Measurements from ENCODE around the gene CBX2.

The CBX2 gene

GRCh38 chr17:79777894-79778503, at the start of gene CBX2:
Gene CBX2, plus strand, starts transcription at chr17:79778148. Its CDS starts 88 bp downstream, at chr17:79778236.
- Histone ChIP-seq H3K9me3 (no peaks in the 10 kb centered on the region), H3K27ac (no peak within 1 kb of the TSS), H3K36me3 (no peaks in the 10 kb centered on the region), H3K27me3 (peaks cover 98% of the 10 kb centered on the region), H3K4me3 (ENCODE audit: low read depth in 1 of 2, low read length in 1 of 2) (peak within 1 kb of the TSS; percentile 51 to 66), H3K4me1 (ENCODE audit: control insufficient read depth in 1 of 2, insufficient read depth in 1 of 2, low read depth in 1 of 2, low read length in 1 of 2) (peaks cover 22 to 26% of the 10 kb centered on the region in 2 experiments)
- no peak for TF ChIP-seq CTCF (IDR thresholded peaks at IDR 0.05)

- Histone ChIP-seq H3K27me3 (no peaks in the 10 kb centered on the region), H3K36me3 (no peaks in the 10 kb centered on the region), H3K27ac (no peak overlapping the region), H3K9me3 (no peaks in the 10 kb centered on the region), H3K4me1 (ENCODE audit: control insufficient read depth in 1 of 2, insufficient read depth in 1 of 2, low read depth in 1 of 2, low read length in 1 of 2) (peaks cover 2 to 13% of the 10 kb centered on the region in 2 experiments), H3K4me3 (ENCODE audit: low read depth in 1 of 2, low read length in 1 of 2) (peak overlapping the region; percentile 40 to 53)
- no peak for TF ChIP-seq CTCF (IDR thresholded peaks at IDR 0.05)
Measured at GRCh38 chr17:79728169-79728907, 49.6 kb upstream of the CBX2 start.

GRCh38 chr17:79728908-79729471, 49.0 kb upstream of the CBX2 start:
- H3K4me3 ChIP-seq (ENCODE audit: low read depth in 1 of 2, low read length in 1 of 2) = peak overlapping the region; percentile 40 to 53

GRCh38 chr17:79729761-79730160, 48.2 kb upstream of the CBX2 start:
- Histone ChIP-seq H3K4me3 (ENCODE audit: low read depth in 1 of 2, low read length in 1 of 2) (no peak overlapping the region), H3K27me3 (no peaks in the 10 kb centered on the region), H3K36me3 (no peaks in the 10 kb centered on the region), H3K27ac (no peak overlapping the region), H3K4me1 (ENCODE audit: control insufficient read depth in 1 of 2, insufficient read depth in 1 of 2, low read depth in 1 of 2, low read length in 1 of 2) (peaks cover 2 to 13% of the 10 kb centered on the region in 2 experiments), H3K9me3 (no peaks in the 10 kb centered on the region)
- no peak for TF ChIP-seq CTCF (IDR thresholded peaks at IDR 0.05)

More at GRCh38 chr17:79728908-79729471, 49.0 kb upstream of the CBX2 start:
- no peaks in the 10 kb centered on the region for H3K27me3 ChIP-seq
- H3K4me1 ChIP-seq (ENCODE audit: control insufficient read depth in 1 of 2, insufficient read depth in 1 of 2, low read depth in 1 of 2, low read length in 1 of 2) = peaks cover 2 to 13% of the 10 kb centered on the region in 2 experiments
- no peaks in the 10 kb centered on the region for H3K36me3 ChIP-seq
- H3K9me3 ChIP-seq = no peaks in the 10 kb centered on the region
- TF ChIP-seq CTCF (IDR thresholded peaks at IDR 0.05) = no peak
- no peak overlapping the region for H3K27ac ChIP-seq

GRCh38 chr17:79730437-79730768, 47.5 kb upstream of the CBX2 start:
- H3K36me3 ChIP-seq = no peaks in the 10 kb centered on the region
- no peaks in the 10 kb centered on the region for H3K27me3 ChIP-seq
- no peak overlapping the region for H3K27ac ChIP-seq

More at GRCh38 chr17:79730437-79730768, 47.5 kb upstream of the CBX2 start:
- H3K9me3 ChIP-seq = no peaks in the 10 kb centered on the region
- no peak for TF ChIP-seq CTCF (IDR thresholded peaks at IDR 0.05)
- H3K4me3 ChIP-seq (ENCODE audit: low read depth in 1 of 2, low read length in 1 of 2) = no peak overlapping the region
- H3K4me1 ChIP-seq (ENCODE audit: control insufficient read depth in 1 of 2, insufficient read depth in 1 of 2, low read depth in 1 of 2, low read length in 1 of 2) = peaks cover 2 to 13% of the 10 kb centered on the region in 2 experiments
